HG03521 (cell line): Measurements from ENCODE around the gene HSPG2.
"Not testable (repeated sequence)": the region's sequence is repeated elsewhere in the genome, so short reads cannot be mapped to it uniquely, and the experiment has no call there.

Experiments used
- ATAC-seq: cut with Tn5 transposase; IDR thresholded peaks from one replicate; pipeline ENCODE4 v1.9.1; 2021; ENCODE audit warnings: mild to moderate bottlenecking, moderate library complexity; ENCODE audit not compliant: unreplicated experiment

HSPG2 gene

GRCh38 chr1:21914880-21915640 is 22.1 kb downstream of the HSPG2 start:
- no peak for ATAC-seq

- no peak for ATAC-seq
Measured at GRCh38 chr1:21914450-21914849, 22.7 kb downstream of the HSPG2 start.

GRCh38 chr1:21913763-21914162 is 23.3 kb downstream of the HSPG2 start:
- ATAC-seq, result no peak

DNA sequence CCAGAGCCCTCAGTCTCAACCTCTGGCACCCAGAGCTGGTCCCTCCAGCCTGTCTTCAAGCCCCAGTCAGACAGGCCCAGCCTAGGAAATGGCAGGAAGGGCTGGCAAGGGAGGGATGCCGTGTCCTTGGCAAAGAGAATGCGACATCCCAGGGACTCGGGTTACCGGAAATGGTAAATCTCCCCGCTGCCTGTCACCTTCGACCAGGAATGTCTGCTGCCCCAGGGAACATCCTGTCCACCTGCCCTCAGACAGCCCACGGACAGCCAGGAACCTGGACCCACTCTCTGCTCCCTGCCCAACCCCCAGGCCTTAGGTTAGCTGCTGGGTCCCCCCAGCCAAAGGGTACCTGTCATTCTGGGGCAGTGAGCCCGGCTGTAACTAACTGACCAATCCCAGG is 23.9 kb downstream of the HSPG2 start:
- no peak for ATAC-seq

DNA sequence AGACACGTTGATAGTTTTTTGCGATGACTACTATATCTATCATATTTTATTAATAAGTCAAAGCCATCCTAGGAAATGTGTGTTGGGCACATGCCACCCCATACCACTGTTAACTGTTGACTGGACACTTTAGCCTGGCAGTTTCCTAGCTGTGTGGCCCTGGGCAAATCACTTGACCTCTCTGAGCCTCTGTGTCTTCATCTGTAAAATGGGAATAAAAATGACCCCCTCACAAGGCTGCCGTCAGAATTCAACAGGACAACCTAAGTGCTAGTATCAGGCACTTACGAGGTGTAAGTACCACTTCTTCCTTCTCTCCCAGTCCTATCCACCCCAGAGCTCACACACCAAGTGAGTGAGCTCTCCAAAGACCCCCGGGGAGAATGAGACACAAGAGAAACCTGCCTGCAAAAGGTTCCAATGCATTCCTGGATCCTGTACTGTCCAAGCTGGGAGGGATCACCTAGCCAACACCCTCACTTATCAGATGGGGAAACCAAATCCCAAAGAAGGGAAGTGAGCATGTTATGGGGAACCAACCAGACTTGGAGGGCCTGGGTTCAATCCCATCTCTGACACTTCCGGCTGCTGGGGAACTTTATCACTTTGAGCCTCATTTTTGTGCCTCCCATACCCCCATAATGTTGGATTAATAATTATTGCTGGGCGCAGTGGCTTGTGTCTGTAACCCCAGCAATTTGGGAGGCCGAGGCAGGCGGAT is 24.9 kb downstream of the HSPG2 start:
- no peak for ATAC-seq

DNA sequence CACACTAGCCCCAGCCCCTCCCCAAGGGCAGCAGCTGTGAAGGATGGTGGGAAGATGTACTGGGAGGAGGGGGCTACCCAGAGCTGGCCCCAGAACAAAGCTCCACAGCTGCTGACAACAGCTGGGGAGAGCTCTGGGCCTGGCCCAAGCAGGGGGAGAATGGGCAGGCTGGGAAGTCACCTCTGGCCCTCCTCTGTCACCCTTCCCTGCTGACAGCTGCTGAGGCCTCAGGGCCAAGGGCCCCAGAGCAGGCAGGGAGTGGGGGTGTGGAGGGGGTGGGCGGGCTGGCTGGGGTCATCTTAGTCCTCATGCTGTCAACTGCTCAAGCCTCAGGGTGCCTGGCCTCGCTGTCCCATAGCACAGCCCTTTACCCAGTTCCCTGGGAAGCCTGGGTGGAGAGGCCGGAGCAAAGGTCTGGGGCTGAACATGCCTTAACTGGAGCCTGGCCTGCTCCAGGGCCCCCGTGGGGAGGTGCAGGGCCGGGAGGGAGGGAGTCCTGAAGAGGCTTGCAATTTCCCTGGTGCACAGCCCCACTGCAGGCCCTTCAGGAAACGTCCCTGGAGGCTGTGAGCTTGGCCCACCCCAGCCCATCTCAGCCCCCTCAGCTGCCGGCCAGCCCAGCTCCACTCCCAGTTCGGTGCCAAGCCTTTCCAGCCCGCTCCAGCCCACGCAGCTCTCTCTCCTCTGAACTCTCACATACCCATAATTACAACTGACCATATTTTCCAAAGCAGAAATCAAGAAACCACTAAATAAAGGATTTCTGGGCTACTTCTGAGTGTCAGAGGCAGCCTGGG is 25.7 kb downstream of the HSPG2 start:
- no peak for ATAC-seq

DNA sequence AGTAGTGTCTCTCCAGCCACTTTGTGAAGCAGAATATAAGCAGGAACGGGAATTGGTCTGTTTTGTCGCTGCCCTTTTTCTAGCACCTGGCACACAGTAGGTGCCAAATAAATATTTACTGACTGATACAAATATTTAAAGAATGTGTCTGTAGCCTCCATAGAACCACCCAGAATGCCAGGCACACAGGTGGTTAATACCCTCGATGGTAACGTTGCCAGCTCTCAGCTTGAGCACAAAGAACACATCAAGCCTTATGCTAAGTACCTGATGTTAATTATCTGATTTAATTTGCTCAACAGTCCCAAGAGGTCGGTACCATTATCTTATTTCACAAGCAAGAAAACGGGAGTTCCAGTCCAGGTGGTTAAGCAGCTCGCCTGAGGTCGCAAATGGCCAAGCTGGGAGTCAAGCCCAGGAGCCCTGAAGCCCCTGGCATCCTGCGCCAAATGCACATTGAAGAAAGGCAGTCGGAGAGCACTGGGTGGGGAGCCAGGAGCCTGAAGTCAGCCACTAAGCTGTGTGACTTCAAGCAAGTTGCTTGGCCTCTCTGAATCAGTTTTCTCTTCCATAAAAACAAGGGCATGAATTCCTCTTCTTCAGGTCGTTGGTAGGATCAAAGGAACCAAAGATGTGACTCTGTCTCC is 26.4 kb downstream of the HSPG2 start:
- ATAC-seq, result no peak

- ATAC-seq, result no peak
Measured at GRCh38 chr1:21909787-21910503, 27.2 kb downstream of the HSPG2 start.

DNA sequence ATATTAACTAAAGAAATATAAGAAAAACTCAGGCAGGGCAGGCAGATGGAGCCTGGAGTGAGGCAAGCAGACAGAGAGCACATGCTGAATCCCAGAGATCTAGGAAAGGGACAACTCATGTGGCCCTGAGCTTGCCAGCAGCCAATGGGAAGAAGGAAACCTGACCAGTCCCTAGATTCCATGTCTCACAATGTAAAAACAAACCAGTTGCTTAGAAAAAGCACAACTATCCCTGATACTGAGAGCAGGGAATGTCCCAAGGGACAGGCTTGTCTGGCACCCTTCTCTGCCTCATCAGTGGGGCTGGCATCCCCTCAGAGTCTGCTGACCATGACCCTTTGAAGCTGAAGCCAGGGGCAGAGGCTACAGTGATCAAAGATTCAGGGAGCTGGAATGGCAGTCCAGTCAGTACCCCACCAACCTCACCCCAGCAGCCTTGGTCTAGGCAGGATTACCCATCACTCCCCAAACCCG is 27.8 kb downstream of the HSPG2 start:
- ATAC-seq, result no peak

GRCh38 chr1:21907737-21908534 is 29.2 kb downstream of the HSPG2 start:
- ATAC-seq, result not testable (repeated sequence)

GRCh38 chr1:21907079-21907418 is 30.1 kb downstream of the HSPG2 start:
- ATAC-seq, result no peak

GRCh38 chr1:21906173-21907078 is 30.7 kb downstream of the HSPG2 start:
- no peak for ATAC-seq

GRCh38 chr1:21904704-21905520 is 32.2 kb downstream of the HSPG2 start:
- ATAC-seq, result no peak

DNA sequence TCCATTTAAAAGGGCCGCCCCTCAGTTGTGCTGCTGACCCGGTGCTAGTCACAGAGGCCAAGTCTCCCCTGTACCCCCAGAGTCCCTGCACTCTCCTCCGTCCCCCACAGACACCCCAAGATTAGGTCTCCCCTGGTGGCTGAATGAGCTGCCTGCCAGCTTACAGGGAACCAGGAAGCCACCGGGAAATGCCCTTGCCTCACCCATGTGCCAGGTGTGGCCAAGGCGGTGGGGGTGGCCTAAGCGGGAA is 32.7 kb downstream of the HSPG2 start:
- no peak for ATAC-seq

DNA sequence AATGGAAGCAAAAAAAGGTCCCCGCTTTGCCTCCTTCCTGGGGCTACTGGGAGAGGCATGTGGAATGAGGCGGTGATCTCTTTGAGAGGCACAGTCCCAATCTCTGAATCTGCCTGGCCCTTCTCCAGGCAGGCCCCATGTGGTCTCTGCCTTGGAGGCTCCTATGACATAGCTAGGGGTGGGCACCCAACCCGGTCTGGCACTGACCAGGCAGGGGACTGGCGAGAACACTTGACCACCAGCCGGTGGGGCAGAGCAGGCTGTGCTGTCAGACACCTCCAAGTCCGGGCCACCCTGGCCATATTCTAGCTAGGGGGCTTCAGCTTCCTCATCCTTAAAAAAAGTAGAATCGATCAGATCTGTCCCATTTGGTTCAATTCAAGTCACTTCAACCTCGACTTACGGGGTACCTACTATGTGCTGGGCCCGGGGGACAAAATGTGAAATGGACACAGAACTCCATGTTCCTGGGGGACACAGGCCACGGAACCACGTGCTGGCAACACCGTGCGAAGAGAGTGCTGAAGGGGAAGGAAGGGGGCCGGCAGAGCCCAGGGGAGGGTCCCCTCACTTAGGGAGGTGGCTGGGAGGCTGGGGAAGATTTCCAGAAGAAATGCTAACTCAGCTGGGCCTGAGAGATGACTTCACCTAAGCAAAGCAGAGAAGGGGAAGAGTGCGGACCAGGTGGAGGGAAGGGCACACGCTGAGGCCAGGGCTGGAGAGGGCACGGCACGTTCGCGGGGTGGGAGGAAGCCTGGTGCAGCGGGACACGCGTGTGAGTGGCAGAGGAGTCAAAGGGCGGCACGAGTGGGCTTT is 33.3 kb downstream of the HSPG2 start:
- ATAC-seq, result no peak

GRCh38 chr1:21902026-21903012 is 34.8 kb downstream of the HSPG2 start:
- no peak for ATAC-seq
